HG03457 (cell line): Measurements from ENCODE around the gene NTN1.

Experiments used
- ATAC-seq: cut with Tn5 transposase; IDR thresholded peaks from one replicate; pipeline ENCODE4 v1.9.1; 2021; ENCODE audit warnings: moderate number of reproducible peaks; ENCODE audit not compliant: unreplicated experiment

NTN1 gene

GRCh38 chr17:9120471-9120870, 99.2 kb downstream of the NTN1 start:
- ATAC-seq, result no peak

- no peak for ATAC-seq
Observed at GRCh38 chr17:9121186-9121820, 100.0 kb downstream of the NTN1 start.

- no peak for ATAC-seq
Observed at GRCh38 chr17:9123594-9124553, 102.6 kb downstream of the NTN1 start.

DNA sequence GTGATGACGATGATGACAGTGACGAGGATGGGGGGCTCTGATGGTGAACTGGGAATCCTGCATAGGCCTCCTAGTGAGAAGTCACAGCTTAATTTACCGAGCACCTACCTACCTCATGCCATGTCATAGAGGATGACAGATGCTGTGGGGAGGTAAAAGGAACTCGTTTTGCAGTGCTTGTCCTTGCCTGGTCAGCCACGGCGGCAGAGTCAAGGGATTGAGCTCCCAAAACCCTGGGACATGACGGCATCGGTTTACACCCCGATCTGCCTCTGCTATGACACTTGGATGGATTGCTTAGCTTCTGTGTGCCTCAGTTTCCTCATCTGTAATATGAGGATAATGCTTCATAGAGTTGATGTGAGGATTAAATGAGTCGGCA, 103.2 kb downstream of the NTN1 start:
- ATAC-seq, result no peak

GRCh38 chr17:9125722-9126121, 104.4 kb downstream of the NTN1 start:
- ATAC-seq, result no peak

GRCh38 chr17:9127340-9127739, 106.0 kb downstream of the NTN1 start:
- ATAC-seq, result no peak

GRCh38 chr17:9131371-9131770, 110.1 kb downstream of the NTN1 start:
- ATAC-seq, result no peak

DNA sequence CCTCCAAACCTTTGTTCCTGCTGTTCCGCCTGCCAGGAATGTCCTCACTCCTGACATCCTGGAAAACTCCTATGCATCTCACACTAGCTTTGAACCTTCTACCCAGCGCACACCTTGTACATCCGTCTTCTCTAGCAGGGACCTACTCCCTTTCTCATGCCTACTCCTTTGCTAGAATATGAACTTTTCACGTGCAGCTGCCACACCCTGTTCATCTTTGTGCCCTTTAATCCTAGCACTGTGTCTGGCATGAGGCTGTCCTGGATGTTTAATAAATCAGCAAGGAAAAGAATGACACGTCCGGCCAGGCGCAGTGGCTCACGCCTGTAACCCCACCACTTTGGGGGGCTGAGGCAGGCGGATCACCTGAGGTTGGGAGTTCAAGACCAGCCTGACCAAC, 111.0 kb downstream of the NTN1 start:
- ATAC-seq, result no peak

GRCh38 chr17:9132944-9133610, 111.8 kb downstream of the NTN1 start:
- ATAC-seq, result no peak

DNA sequence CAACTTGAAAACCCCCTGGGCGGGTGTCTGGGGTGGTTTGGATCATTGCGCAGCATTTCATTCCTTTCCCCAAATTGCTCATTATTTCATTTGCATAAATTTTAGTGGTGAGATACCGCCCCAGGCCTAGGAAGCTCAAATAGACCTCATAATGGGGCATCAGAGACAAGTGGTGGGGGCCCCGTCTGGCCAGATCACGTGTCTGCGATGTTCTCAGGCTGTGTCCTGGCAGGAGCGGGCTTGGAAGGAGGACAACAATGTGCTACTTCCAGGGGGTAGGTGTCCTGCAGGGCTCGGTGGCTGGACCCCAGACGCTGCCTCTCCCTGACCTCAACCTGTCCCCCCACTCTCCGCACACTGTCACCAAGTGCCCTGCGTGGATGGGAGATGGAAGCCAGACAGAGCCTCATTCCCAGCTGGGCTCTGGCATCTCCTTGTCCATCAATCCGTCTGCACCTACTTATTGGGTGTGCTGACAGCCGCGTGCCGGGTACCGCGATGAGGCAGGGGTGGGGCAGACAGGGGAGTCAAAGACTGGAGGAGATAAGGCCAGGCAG, 116.9 kb downstream of the NTN1 start:
- no peak for ATAC-seq

- ATAC-seq, result no peak
Observed at GRCh38 chr17:9139695-9140094, 118.4 kb downstream of the NTN1 start.

DNA sequence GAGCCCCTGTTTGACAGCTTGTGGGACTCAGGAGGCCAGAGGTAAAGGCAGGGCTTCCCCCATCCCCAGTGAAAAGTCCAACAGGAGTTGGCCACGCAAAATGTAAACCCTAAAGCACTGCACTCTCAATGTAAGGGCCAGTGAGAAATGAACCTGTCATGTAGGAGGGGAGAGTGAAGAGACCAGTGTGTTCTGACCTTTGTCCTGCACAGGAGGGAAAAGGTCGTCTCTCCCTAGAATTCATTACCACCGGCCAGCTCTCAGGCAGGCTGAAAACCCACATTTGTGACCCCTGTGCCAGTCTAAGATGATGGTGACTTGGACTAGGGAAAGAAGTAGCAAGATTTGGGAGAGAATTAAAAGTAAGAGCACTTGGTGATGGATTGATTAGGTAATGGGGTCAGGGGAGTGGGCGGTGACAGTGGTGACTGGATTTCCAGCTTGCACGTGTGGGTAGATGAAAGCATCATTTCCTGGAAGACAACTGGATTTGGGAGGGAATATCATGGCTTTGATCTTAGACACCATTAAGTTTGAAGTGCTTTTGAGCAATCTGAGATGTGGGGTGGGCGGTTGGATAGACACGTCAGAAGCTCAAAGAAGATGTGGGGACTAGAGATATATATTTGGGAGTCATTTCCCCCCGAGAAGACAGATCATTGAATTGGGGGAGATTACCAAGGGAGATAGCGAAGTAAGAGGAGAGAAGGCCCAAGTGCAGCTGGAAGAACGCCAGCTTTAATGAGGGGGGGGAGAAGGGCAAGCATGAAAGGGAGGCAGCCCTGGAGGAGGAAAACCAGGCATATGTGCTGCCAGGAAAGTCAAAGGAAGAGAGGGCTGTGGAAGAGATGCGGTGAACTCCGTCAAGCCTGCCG, 119.5 kb downstream of the NTN1 start:
- no peak for ATAC-seq

GRCh38 chr17:9141425-9141753, 120.1 kb downstream of the NTN1 start:
- no peak for ATAC-seq

DNA sequence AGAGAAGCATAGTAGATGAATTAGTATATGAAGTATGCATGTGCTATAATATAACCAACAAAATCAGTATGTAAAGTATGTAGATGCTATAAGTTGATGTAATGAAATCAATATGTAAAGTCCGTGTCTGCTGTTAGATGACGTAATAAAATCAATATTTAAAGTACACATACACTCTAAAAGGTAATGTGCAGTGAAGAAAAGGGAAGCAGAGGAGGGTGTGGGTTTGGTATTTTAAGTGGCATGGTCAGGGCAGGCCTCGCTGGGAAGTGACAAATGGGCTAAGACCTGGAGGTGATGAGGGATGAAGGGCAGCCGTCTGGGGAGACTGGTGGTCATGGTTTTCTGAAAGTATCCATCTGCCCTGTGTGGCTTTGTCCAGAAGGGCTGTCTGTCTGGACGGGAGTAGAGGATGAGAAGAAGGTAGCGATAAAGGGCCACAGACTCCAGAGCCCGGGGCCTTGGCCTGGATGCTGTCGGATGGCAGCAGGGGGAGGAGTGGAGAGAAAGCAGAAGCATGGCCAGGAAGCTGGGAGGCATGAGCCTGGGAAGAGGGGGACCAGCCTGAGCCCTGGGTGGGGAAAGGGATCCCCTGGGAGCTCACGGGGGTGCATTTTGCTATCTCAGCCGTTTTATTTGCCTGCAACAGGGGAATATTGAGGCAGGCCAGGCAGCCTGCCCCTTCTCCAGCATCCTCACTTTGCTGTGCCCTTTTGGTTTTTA, 121.6 kb downstream of the NTN1 start:
- ATAC-seq, result no peak

DNA sequence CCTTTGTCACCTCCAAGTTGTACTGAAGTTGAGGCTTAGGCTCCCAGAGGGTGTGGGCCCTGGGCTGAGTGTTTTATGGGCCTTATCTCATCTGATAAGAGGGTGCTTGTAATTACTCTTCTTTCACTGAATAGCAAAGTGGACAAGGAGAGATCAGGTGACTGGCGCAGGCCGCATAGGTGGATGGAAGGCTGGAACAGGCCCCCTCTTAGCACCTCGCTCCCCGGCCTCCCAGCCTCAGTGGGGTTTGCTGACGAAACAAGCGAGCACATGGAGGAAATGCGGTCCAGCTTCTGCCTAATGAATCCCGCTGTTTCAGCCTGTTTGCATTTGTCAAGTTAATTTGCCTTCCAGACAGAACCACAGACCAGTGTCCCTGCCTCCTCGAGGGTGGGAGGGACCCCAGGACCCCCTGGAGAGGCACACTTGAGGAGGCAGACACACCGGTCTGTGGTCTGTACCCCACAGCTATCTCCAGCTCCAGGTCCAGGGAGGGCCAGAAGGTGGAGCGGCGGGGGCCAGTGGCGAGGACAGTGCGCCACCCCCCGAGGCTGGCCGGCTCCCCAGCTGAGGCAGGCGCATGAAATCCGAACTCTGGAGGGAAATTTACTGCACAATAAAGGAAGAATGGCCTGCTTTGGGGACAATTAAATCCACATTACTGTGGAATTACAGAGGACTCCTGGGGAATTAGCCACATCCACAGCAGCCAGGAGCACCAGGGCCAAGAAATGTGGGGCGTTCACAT, 123.4 kb downstream of the NTN1 start:
- ATAC-seq, result no peak

- no peak for ATAC-seq
Observed at GRCh38 chr17:9146064-9146463, 124.8 kb downstream of the NTN1 start.

GRCh38 chr17:9148905-9149525, 127.7 kb downstream of the NTN1 start:
- no peak for ATAC-seq

DNA sequence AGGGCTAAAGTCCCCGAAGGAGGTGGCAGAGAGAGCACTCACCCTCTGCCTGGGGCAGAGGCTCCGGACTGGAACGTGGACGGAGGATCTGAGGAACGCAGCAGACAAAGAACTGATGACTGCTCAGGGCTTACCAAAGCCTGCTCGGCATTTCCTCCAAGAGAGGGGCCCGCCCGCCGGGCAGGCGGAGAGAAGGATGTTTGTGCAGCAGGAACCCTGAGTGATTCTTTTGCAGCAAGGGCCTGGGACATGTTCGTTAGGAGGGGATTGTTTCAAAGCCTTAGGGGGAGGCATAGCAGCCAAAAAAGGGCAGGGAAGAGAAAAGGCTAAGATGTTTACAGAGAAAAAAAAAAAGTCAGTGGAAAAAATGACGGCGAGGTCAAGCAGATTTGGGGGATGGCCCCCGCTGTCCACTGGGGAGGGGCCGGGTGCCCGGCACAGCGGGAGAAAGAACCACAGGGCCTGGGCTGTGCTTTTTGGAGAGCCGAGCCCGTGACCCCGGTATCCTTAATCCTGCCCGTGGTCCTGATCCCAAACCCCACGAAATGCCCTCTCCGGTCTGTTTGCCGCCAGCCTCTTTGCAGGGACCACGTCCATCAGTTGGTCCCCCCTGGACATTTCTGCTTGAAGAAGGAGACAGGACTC, 129.3 kb downstream of the NTN1 start:
- ATAC-seq, result no peak
